Measurements from ENCODE around the gene FAM222B. TPM values are rescaled to one million over a fixed set of nuclear protein-coding genes. Genes with fewer than 3 reads are reported as not detected.

The FAM222B gene
- polyA plus RNA-seq, 1 donor (not counting 4 experiments of a cell fraction or from before 2014, with no cell fraction given): 6.5 TPM

- H3K4me1 ChIP-seq (ENCODE audit: control insufficient read depth, extremely low read depth, insufficient read depth, low read length): peaks cover 43% of the 10 kb centered on the region
Measured at GRCh38 chr17:28810437-28810836, 32.2 kb downstream of the FAM222B start.

DNA sequence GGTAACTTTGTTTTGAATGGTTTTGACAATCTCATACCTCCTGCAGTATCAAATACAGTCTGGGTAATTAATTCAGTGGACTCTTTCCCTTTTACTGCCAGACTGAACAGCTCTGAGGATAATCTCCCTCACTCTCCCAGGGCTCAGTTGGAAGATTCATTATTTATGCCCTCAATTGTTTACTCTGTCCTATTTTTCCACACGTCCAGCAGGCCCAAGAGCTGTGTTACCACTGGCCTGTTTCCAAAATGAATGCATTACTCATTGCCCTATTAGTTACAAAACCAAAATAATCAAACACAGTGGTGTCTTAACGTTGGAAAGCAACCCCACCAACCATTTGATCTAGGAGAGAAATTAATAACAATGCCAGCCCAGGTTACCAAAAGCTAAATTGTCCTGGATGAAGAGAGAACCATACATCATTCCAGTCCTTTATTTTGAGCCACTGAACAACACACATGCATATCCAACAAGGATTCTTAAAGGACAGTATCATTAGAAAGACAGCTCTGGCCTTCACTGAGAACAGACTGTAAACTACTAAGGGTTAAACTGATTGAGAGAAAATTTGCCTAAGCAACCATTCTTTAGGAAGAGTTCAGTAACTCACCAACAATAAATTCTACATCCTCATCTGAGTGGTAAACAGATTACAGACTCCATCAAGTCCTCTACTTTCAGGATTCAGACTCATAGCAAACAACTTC, 34.5 kb downstream of the FAM222B start:
- Histone ChIP-seq H3K4me3 (ENCODE audit: control insufficient read depth in 2 of 3, extremely low read depth in 1 of 3, insufficient read depth in 2 of 3, low read depth in 1 of 3, low read length in 3 of 3) (peak overlapping the region; percentile 11 to 48 (median 40)), H3K4me2 (ENCODE audit: control insufficient read depth, extremely low read depth, insufficient read depth, low read depth, low read length) (peak overlapping the region; percentile 99), H3K9me3 (ENCODE audit: control insufficient read depth, low read depth, low read length) (no peaks in the 10 kb centered on the region), H3K4me1 (ENCODE audit: control insufficient read depth, extremely low read depth, insufficient read depth, low read length) (peaks cover 43% of the 10 kb centered on the region), H3K9me1 (ENCODE audit: control insufficient read depth, extremely low read depth, insufficient read depth, low read length) (no peaks in the 10 kb centered on the region), H2AFZ (ENCODE audit: control insufficient read depth, low read length) (no peak overlapping the region), H4K20me1 (ENCODE audit: control insufficient read depth, extremely low read depth, insufficient read depth, low read length) (no peaks in the 10 kb centered on the region), H3K27ac (ENCODE audit: control insufficient read depth, insufficient read depth, low read length) (peak overlapping the region; percentile 93), H3K9ac (ENCODE audit: control insufficient read depth, extremely low read depth, insufficient read depth, low read length) (peak overlapping the region; percentile 91), H3K36me3 (ENCODE audit: control insufficient read depth in 2 of 2, extremely low read depth in 1 of 2, insufficient read depth in 2 of 2, low read length in 2 of 2) (peaks cover 11 to 13% of the 10 kb centered on the region in 2 experiments), H3K79me2 (ENCODE audit: control insufficient read depth, insufficient read depth, low read length) (peaks cover 65% of the 10 kb centered on the region), H3K27me3 (ENCODE audit: control insufficient read depth, extremely low read depth, insufficient read depth, low read length) (no peaks in the 10 kb centered on the region)
- dilution Hi-C loops (cut with MboI; ENCODE audit: extremely low pct_ligation_motif_present, low sequenced_read_pairs): no loop called here
- DNase-seq (ENCODE audit: low read depth, low spot score) (peak; percentile 35), FAIRE-seq (peak; percentile 74)
- TF ChIP-seq, protein P1, sequence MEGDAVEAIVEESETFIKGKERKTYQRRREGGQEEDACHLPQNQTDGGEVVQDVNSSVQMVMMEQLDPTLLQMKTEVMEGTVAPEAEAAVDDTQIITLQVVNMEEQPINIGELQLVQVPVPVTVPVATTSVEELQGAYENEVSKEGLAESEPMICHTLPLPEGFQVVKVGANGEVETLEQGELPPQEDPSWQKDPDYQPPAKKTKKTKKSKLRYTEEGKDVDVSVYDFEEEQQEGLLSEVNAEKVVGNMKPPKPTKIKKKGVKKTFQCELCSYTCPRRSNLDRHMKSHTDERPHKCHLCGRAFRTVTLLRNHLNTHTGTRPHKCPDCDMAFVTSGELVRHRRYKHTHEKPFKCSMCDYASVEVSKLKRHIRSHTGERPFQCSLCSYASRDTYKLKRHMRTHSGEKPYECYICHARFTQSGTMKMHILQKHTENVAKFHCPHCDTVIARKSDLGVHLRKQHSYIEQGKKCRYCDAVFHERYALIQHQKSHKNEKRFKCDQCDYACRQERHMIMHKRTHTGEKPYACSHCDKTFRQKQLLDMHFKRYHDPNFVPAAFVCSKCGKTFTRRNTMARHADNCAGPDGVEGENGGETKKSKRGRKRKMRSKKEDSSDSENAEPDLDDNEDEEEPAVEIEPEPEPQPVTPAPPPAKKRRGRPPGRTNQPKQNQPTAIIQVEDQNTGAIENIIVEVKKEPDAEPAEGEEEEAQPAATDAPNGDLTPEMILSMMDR (optimal IDR thresholded peaks at IDR 0.05 in 1 of 3, IDR thresholded peaks at IDR 0.05 in 1 of 3, conservative IDR thresholded peaks at IDR 0.05 in 1 of 3; ENCODE audit: extremely low read depth in 1 of 3, insufficient read depth in 2 of 3, low read length in 3 of 3): no peak
- no peak for TF ChIP-seq EZH2 (IDR thresholded peaks at IDR 0.05; ENCODE audit: low read length)

More at GRCh38 chr17:28810437-28810836, 32.2 kb downstream of the FAM222B start:
- no peaks in the 10 kb centered on the region for H3K9me3 ChIP-seq (ENCODE audit: control insufficient read depth, low read depth, low read length)
- dilution Hi-C loops (cut with MboI; ENCODE audit: extremely low pct_ligation_motif_present, low sequenced_read_pairs): no loop called here
- FAIRE-seq: no peak
- TF ChIP-seq, protein P1 (optimal IDR thresholded peaks at IDR 0.05 in 1 of 3, IDR thresholded peaks at IDR 0.05 in 1 of 3, conservative IDR thresholded peaks at IDR 0.05 in 1 of 3; ENCODE audit: extremely low read depth in 1 of 3, insufficient read depth in 2 of 3, low read length in 3 of 3): no peak
- no peak for TF ChIP-seq EZH2 (IDR thresholded peaks at IDR 0.05; ENCODE audit: low read length)
- peak overlapping the region; percentile 91 for H3K9ac ChIP-seq (ENCODE audit: control insufficient read depth, extremely low read depth, insufficient read depth, low read length)
- no peak for DNase-seq (ENCODE audit: low read depth, low spot score)
- H2AFZ ChIP-seq (ENCODE audit: control insufficient read depth, low read length): no peak overlapping the region
- H3K9me1 ChIP-seq (ENCODE audit: control insufficient read depth, extremely low read depth, insufficient read depth, low read length): no peaks in the 10 kb centered on the region
- peak overlapping the region; percentile 99 for H3K4me2 ChIP-seq (ENCODE audit: control insufficient read depth, extremely low read depth, insufficient read depth, low read depth, low read length)
- peak overlapping the region in 2 of 3 experiments; percentile 78 to 96 for H3K4me3 ChIP-seq (ENCODE audit: control insufficient read depth in 2 of 3, extremely low read depth in 1 of 3, insufficient read depth in 2 of 3, low read depth in 1 of 3, low read length in 3 of 3)
- H3K27ac ChIP-seq (ENCODE audit: control insufficient read depth, insufficient read depth, low read length): peak overlapping the region; percentile 93
- peaks cover 2 to 11% of the 10 kb centered on the region in 2 experiments for H3K36me3 ChIP-seq (ENCODE audit: control insufficient read depth in 2 of 2, extremely low read depth in 1 of 2, insufficient read depth in 2 of 2, low read length in 2 of 2)
- H4K20me1 ChIP-seq (ENCODE audit: control insufficient read depth, extremely low read depth, insufficient read depth, low read length): no peaks in the 10 kb centered on the region
- peaks cover 59% of the 10 kb centered on the region for H3K79me2 ChIP-seq (ENCODE audit: control insufficient read depth, insufficient read depth, low read length)
- H3K27me3 ChIP-seq (ENCODE audit: control insufficient read depth, extremely low read depth, insufficient read depth, low read length): no peaks in the 10 kb centered on the region
